ENCODE measurements around the gene GFRA1. TPM values are rescaled to one million over a fixed set of nuclear protein-coding genes. Genes with fewer than 3 reads are reported as not detected.

GFRA1 gene
- total RNA-seq, 2 donors from 2014 or later: not detected

DNA sequence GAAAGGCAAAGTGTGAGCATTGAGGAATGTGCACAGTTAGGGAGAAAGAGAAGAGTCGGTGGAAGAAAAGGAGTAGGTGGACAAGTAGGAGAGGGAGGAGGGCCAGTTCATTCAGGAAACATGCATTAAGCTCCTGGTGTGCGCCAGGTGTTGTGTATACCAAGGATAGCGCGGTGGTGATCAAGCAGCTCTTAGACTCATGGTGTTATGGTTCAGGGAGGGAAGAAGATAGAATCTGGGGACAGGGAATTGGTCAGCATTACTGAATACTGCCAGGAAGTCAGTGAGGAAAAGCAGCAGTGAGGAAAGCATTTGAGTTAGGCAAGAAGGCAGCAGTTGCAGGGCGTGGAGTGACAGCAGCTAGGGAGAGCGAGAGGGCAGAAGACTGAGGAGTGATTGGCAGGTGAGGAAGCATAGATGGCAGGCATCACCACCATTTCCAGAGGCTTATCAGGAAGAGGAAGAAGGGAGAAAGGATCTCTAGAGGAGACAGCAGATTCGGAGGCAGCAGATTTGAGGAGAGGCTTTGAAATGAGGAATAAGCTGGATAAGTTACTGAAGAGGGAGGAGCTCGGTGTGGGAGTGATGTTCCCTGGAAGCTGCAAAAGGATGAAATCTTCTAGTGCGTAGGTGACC is 265.6 kb downstream of the GFRA1 start:
- no peak for ATAC-seq (replicated peaks in 1 of 2)
- H3K9me3 Mint-ChIP-seq: peaks cover 0 to 5% of the 10 kb centered on the region in 2 donors
- DNase-seq: no peak
- no peaks in the 10 kb centered on the region for H3K27me3 Mint-ChIP-seq (ENCODE audit: low read depth)
- H3K4me3 Mint-ChIP-seq: no peak overlapping the region
- H3K36me3 Mint-ChIP-seq (ENCODE audit: insufficient read depth in 2 of 2): no peaks in the 10 kb centered on the region
- no peaks in the 10 kb centered on the region for H3K4me1 Mint-ChIP-seq (ENCODE audit: low read depth)
- no peak overlapping the region for H3K27ac Mint-ChIP-seq

Other genes with a start within 250 kb of the GFRA1 start
- gene CCDC172, start 51.2 kb upstream of the GFRA1 start, total RNA-seq: not detected
- not detected for gene PNLIPRP3, start 154.6 kb upstream of the GFRA1 start, total RNA-seq